Kidney capillary endothelial cell (primary cell): ENCODE results near the gene NUP107.
A peak's percentile ranks its signal among the peaks of the same experiment; 100 is the strongest.

Experiments
- DNase-seq: peaks from one replicate; pipeline ENCODE4 v3.0.0-alpha.2; 2018; ENCODE audit warnings: low spot score

Gene NUP107

DNA sequence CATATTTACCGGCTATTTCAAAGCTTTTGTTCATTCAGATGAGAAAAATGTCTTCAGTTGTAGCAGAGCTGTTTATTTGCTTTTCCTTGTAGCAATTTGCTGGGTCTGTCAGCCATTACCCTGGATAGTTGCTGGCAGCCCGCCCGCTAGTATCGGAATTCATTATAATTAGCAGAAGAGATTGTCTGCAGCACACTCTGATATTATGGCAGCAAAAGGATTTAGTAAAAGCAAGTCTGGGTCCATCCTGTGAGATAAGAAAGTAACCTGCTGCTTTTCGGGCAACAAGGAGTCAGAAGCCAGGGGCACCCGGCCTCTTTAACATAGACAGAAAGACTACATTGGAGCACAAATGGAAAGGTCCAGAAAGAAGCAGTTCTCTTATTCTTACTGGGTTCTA lies 53.1 kb downstream of the NUP107 start:
- no peak for DNase-seq

DNA sequence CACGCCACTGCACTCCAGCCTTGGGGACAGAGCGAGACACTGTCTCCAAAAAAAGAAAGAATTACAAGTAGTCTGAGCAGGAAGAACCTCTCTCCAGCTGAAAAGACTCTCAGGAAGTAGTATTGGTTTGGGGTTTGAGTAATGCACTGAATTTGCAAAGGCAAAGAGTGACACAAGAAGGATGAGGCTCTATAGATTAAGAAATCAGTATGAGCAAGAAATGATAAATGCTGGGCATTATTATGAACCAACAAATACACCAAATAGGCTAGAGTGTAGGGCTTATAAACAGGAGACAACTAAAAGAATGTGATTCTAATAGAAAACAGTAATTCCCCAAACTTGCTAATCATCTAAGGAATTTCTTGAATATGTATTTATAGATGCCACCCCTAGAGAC lies 56.6 kb downstream of the NUP107 start:
- DNase-seq = no peak

DNA sequence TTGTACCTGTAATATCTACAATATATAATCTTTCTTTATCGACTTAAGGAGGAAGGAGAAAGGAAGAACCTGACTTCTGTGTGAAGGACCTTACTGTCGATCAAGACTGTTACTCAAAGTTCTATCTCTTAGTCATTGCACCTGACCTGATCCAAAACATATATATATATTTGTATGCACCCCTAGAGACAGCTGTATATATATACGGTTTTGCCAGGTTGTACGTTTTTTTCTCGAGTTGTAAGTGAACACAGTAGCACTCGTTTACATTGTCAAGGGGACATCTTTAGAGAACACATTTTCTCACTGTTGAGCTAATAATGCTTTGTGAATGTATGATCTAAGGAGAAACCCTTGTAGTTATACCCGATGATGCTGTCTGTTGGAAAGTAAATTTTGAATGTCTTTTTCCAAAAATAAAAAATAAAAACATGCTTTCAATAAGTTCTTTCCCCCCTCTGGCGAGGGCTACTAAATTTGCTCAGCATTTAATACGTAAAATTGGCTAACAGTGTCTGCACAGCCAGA lies 58.7 kb downstream of the NUP107 start:
- DNase-seq = no peak

DNA sequence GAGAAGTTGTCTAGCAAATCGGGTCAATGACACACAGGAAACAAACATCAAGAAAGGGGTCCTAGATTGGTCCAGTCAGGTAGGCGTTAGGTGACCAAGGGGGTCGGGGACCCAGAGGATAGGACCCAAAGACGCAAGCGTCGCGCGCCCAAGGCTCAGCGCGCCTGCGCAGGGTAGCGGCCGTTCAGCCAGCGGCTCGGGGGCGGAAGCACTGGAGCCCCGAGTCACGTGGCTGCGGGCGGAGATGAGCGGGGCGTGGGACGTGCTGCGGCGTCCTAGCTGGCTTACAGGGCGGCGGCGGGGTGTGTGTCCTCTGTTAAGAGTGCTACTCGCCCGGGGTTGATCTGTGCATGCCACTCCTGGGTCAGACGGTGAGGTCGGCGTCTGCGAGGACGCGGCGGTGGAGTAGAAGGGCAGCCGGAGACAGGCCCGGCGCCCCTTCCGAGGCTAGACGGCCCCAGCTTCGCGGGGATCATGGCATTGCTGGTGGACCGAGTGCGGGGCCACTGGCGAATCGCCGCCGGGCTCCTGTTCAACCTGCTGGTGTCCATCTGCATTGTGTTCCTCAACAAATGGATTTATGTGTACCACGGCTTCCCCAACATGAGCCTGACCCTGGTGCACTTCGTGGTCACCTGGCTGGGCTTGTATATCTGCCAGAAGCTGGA lies 59.3 kb downstream of the NUP107 start, which contains the start of gene SLC35E3:
Gene SLC35E3 (plus strand): TSS at position 273 of the 668 bp plus-strand sequence. CDS start 202 bp downstream, at position 475.
- peak; percentile 87 for DNase-seq

DNA sequence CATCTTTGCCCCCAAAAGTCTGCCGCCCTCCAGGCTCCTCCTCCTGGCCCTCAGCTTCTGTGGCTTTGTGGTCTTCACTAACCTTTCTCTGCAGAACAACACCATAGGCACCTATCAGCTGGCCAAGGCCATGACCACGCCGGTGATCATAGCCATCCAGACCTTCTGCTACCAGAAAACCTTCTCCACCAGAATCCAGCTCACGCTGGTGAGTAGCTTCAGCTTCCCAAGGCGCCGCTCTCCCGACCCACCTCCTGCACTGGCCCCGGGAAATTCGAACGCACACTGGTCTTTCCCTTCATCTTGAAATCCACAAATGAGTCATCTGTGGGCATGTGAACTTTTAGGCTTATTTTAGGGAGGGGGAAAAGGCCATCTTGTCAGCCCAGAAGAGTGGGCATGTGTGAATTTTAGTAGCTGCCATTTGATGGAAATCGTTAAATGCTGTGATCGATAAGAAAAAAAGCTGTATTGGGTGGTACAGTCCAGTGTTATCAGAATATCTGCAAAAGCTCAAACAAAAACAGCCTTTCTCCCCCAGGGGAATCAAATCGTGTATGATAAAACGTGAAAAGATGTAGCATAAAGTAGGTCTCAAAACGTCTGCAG lies 59.9 kb downstream of the NUP107 start:
- DNase-seq = peak; percentile 60

DNA sequence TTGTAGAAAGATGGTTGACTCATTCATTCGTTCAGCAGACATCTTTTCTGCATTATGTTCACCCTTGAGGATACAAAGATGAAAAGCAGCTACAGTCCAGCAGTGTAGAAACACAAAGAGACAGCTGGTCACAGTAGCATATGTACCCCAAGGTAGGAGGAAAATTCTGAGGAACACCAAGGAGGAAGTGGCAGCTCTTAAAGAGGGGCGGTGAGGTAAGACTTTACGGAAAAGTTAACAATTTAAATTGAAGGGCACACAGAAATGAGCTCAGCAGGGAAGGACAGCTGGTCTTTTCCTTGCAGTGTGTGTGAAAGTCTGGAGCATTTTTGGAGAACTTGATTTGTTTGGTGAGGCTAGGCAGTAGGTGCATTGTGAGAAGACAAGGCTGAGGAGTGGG lies 62.7 kb downstream of the NUP107 start:
- no peak for DNase-seq

DNA sequence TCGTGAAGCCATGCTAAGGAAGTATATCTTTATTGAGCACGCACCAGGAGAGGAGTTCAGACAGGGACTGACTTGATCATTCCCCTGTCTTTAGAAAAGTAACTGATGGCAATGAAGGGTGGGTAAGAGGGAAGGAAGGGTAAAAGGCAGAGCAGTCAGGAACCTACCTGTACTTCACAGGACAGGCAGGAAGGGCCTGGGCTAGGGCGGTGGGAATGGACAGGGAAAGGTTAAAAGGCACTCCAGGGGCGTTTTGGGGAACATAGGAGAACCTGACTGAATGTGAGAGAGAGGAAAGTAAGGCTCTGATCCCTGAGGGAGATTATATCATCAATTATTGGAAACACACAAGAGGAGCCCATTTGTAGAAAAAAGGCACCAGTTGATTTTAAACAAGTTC lies 63.1 kb downstream of the NUP107 start:
- no peak for DNase-seq

DNA sequence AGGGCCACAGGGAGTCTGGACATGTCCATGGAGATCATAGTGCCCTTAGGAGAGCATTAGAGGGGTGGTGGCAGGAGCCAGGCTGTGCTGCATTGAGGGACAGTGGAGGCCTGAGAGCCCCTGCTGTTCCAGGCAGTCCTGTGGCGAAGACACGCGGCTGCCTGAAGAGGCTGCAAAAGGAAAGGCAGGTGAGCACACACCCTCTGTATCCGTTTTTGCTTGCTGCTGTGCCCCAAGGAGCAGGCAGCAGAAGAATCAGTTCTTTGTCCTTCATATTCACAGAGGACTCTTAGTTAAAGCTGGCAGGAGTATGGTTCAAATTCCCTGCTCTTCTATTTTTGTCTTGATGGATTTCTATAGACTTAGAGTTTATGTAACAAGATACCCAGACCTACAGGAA lies 63.7 kb downstream of the NUP107 start:
- no peak for DNase-seq

DNA sequence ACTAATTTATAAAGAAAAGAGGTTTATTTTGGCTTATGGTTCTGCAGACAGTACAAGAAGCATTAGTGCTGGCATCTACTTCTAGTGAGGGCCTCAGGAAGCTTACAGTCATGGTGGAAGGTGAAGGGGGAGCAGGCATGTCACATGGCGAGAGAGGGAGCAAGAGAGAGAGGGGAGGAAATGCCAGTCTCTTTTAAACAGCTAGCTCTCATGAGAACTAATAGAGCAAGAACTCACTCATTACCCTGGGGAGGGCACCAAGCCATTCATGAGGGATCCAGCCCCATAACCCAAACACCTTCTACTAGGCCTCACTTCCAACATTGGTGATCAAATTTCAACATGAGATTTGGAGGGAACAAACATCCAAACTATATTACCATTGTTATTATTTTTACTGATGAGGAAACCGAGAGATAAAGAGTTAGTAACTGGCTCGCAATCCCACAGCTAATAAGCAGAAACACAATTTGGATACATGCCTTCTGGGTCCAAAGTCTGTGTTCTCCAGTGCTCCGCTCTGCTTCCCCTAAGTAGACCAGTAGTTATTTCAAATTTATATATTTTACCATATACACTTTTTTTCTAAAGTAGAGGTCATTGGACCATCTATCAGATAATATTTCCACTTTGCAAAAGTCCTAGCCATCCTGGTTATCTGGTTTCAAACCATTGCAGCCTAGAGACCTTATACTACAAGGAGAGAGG lies 68.9 kb downstream of the NUP107 start:
- DNase-seq = no peak

DNA sequence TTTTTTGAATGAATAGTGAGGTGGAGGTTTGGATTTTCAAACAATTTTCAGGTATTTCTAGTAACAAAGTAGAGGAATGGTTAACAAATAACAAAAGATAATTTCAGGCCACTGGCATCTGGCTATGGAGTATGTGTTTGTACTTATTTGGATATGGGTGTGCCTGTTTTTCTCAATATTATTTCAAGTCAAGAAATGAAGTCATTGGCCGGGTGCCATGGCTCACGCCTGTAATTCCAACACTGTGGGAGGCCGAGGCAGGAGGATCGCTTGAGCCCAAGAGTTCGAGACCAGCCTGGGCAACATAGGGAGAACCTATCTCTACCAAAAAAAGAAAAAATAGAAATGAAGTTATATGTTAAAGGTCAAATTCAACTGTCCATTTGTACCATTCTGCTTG lies 73.1 kb downstream of the NUP107 start:
- DNase-seq = no peak

DNA sequence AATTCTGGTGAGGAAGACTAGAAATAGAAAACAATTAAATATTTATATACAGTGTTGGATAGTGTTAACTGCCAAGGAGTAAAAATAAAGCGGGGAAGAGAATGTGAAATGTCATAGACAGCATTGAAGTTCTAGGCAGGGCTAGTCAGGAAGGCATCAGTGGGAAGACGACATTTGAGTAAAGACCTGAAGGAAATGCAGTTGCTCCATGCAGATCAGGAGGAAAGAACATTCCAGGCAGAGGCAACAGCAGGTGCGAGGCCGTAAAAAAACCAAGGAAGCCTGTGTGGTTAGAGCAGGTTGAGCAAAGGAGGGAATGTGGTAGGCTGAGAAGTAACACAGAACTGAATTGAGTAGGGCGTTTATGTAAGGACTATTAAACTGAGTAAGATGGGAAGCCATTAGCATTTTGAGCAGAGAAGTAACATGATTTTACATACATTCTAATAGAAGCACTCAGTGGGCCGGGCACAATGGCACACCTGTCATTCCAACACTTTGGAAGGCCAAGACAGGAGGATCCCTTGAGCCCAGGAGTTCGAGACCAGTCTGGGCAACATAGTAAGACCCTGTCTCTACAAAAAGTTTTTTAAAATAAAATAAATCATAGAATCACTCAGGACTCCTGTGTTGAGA lies 74.1 kb downstream of the NUP107 start:
- DNase-seq = no peak

DNA sequence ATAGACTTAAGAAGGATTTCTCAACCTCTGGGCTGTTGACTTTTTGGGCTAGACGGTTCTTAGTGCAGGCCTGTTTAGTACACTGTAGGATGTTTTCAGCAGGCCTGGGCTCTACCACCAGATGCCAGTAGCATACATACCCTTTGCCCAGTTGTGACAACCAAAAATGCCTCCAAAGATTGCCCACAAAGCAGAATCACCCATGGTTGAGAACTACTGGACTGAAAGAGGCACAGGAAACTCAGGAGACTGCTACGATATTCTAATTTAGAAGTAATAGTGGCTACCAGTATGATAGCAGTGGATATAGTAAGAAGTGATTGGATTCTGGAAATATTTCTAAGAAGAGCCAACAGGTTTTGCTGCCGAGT lies 74.6 kb downstream of the NUP107 start:
- no peak for DNase-seq

DNA sequence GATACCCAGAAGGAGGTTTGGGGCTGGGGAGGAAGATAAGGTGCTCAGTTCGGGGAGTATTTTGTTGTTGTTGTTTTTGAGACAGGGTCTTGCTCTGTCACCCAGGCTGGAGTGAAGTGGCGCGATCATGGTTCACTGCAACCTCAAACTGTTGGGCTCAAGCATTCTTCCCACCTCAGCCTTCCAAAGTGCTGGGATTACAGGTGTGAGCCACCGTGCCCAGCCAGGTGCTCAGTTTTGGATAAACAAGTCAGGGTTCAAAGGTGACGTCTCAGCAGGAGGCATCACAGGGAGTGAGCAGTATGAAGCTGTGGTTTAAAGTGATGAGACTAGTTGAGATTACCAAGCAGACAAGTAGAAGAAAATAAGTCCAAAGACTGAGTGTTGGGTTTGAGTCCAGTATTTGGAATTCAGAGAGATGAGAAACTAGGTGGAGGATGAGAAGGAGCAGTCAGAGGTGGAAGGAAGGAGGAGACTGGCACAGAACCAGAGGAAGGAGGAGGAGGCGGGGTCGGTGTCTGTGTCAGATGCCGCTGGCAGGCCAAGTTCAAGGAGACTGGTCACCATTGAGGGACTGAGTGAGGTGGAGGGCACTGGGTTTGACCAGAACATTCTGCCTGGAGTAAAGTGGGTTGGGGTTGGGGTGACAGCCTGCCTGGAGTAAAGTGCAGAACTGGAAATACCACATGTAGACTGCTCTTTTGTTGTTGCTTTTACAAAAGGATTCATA lies 75.3 kb downstream of the NUP107 start:
- no peak for DNase-seq

DNA sequence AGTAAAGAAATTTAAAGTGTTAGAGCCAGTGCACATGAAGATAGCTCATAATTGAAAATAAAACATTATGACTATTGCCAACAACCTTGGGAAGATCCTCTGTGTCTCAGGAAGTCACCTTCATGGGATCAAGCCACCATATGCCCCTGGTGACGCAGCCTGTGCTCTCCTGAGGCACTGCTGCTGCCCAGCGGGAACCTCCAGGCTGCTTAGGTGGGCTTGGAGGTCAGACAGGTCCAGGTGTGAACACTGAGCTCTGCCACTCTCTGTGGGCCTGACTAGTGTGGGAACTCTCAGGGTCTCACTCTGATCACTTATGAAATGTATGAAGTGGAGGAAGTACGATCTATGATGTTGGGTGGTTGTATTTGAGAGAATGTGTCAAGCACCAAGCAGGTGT lies 75.9 kb downstream of the NUP107 start:
- DNase-seq = no peak

DNA sequence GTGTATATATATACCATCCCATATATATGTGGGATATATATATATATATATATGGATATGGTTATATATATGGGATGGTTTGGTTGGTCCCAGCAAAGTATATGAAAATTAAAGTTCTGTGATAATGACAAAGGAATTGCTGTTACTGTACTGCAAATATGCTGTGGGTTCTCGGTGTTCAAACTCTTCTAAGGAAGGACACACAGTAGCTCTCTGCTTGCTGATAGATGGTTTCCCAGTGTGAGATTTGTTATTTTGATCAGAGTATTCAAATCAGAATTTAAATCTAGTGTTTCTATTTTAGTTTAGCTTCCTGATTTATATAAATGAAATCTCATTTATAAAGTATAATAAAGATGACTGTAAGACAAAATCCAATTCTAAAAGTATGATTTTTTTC lies 78.9 kb downstream of the NUP107 start:
- DNase-seq = no peak

DNA sequence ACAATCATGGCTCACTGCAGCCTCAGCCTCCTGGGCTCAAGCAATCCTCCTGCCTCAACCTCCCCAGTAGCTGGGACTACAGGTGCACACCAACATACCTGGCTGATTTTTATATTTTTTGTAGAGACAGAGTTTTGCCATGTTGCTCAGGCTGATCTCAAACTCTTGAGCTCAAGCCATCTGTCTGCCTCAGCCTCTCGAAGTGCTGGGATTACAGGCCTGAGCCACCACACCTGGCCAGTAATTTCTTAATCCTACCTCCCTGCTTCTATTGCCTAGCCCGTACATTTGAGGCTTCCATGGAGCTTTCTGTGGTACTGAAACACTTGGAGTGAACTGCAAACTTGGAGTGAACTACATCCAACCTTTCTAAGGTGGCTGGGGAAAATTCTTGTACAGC lies 79.9 kb downstream of the NUP107 start:
- no peak for DNase-seq

DNA sequence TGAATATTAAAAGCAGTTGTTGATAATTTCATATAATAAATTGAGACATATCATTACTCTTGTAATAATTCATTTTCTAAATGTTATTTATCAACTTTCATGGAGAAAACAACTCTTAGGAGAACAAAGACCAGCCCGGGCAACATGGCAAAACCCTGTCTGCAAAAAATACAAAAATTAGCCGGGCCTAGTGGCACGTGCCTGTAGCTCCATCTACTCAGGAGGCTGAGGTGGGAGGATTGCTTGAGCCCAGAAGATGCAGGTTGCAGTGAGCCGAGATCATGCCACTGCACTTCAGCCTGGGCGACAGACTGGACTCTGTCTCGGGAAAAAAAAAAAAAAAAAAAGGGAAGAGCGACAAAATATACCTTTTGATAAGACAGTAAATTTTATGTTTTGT lies 80.4 kb downstream of the NUP107 start:
- DNase-seq = no peak

DNA sequence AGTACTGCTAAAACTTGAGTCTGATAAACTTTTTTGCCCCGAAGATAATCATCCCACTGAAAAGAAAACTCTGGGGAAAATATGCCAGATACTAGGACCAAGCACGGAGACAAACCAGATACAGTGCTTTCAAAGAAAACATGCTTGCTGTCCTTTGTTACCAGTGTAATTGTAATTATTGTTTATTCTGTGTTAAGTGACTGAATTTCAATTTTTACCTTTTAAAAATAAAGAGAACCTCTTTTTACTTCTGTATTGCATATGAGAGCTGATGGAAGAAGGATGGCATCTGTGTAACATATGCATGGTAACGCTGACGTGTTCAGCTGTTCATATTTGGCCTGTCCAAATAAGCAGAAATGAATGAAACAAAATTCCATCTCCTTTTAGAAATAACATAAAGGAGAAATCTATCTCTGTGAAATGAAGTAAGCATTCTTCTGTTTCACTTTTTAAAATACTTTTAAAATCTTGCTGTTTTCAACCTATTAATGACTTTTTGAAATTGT lies 81.7 kb downstream of the NUP107 start:
- DNase-seq = no peak

DNA sequence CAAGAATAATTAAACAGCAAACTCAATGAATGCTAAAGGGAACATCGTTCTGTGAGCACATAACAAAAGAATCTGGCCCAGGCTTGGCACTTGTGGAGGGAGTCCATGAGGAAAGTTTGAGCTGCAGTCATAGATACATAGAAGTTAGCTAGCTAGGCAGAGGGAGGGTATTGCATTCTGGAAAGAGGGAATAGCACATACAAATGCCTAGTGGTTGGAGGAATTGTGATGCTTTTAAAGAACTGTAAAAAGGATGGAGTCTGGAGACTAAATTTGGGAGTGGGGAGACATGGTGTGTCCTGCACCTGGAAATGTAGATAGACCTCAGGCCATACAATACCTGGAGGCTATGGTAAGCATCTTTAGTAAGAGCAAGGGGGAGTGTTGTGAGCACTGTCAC lies 83.2 kb downstream of the NUP107 start:
- no peak for DNase-seq

DNA sequence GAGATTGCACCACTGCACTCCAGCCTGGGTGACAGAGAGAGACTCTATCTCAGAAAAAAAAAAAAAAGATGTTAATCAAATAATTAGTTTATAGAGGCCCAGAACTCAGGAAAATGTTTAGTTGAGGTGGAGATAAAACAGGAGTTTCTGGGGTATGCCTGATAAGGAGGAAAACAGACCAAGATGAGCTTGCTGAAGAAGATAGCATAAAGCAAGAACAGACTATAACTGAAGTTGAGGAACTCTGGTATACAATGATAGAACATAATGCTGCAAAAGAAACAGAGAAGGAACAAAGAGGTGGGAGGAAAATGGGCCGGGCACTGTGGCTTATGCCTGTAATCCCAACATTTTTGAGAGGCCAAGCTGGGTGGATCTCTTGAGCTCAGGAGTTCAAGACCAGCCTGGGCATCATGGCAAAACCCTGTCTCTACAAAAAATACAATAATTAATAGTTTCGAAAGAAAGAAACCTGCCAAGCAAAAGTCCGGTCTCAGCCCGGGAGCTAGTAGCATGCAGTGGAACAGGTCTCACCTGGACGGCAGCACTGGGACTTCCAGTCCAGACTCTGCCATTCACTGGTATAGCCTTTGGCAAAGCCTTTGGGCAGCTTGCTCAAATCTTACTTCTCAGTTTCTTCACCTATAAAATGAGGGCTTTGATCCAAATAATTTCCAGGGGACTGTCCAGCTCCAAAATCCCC lies 84.6 kb downstream of the NUP107 start:
- no peak for DNase-seq

DNA sequence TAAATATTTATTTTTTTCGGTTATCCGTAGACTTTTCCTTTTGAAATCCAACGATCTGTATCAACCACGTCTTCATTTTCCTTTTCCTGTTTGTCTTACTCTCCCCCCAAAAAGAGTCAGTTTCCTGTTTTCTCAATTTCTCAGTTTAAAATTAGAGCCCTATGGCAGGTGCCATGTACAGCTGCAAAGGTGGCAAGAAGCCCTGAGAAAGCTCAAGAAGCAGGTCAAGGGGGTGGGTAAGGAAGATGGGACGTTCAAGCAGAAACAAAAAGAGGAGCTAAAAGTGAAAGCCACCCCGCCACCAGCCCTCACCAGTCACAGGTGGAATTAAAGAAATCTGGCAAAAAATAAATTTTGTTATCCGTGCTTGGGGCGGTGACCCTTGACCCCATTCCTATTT lies 85.9 kb downstream of the NUP107 start:
- DNase-seq = no peak
